Stimulated activated CD8-positive, alpha-beta memory T cell treated with anti-CD3 and anti-CD28 coated beads, Interleukin-15, amount 100 ng/mL, for 4 hours (primary cell): ENCODE data around the gene NME4.
"Not testable (repeated sequence)": the region's sequence is repeated elsewhere in the genome, so short reads cannot be mapped to it uniquely, and the experiment has no call there.

ENCODE experiments used
- DNase-seq, 2 donors: peaks; one replicate each; pipeline ENCODE4 v3.0.0-alpha.2; 2020; ENCODE audit warnings: low read depth in 2 of 2

NME4 gene

DNA sequence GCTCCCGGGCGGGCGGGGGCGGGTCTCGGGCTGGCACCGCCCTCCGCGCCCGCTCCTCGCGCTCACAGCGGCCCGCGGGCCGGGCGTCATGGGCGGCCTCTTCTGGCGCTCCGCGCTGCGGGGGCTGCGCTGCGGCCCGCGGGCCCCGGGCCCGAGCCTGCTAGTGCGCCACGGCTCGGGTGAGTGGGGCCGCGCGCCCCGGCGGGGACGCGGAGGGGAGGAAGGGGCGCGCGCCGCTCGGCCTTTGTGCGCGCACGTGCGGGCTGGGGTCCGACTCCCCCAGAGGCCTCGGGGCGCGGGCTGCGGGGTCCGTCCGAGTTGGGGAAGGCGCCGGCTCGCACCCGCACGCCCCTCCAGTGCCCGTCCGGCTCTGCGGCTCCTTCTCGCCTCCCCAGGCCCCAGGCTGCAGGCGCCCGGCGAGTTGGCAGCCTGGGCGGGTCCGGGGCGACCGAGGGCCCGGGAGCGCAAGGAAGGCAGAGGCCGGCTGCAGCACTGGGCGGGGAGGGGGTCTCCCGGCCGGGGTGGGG lies at the start of gene NME4:
Gene NME4 (plus strand): TSS at position 65 of the 527 bp plus-strand sequence. CDS start 24 bp downstream, at position 89.
- DNase-seq, result no peak

DNA sequence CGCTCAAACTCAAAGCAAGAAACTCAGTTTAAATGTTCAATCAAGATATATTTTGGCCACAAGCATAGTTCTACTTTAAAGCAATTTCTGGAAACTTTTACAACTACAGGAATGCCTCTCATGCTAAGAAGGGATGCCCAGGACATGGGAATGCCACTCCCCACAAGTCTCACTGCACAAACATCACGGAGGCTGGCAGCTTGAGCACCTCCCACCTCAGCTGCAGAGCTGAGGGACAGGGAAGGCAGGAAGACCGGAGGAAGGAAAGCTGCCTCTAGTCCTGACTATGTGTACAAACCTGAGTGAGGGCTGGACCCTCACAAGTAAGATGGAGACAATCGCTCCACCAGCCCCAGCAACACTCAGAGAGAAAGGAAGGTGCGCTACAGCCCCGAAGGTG lies 49.8 kb upstream of the NME4 start:
- DNase-seq, result no peak

DNA sequence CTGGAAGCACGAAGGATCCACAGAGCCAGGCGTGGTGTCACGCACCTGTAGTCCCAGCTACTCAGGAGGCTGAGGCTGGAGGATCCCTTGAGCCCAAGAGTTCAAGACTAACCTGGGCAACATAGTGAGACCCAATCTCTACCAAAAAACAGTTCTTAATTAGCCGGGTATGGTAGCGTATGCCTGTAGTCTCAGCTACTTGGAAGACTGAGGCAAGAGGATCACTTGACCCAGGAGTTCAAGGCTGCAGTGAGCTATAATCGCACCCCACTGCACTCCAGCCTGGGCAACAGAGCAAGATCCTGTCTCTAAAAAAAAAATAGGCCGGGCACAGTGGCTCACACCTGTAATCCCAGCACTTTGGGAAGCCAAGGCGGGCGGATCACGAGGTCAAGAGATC lies 48.5 kb upstream of the NME4 start:
- DNase-seq, result not testable (repeated sequence)

DNA sequence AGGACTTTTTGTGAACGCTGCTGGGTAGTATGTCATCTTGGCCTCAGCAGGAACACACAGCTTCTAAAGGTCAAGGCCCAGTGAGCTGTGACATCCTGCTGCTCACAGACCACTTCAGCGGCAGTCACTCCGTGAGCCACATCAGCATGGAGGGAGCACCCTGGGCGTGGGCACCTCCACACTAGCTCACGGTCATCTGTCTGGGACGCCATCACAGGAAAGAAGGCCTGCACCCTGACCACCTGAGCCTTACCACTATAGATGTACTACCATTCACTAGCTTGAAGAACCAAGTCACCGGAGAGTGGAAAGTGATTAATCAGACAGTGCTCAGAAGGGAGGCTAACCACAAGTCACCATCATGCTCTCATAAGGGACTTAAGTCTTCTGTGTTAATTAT lies 47.8 kb upstream of the NME4 start:
- no peak for DNase-seq

DNA sequence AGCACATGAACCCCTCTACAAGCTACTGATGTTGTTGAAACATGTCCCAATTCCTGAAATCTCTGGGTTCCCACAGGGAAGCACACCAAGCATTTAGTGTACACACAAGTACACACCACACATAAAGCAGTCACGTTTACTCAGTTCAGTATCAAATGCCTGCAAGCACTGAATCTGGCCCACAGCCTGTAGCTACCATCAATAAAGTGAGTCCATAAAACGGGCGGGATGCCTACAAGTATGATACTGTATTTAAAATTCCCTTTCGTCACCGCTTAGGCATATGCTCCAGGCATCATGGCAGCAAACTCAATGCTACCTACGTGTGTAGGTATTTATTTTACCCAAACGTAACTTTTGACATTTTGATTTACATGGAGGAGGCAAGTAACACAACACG lies 46.8 kb upstream of the NME4 start:
- DNase-seq, result no peak

DNA sequence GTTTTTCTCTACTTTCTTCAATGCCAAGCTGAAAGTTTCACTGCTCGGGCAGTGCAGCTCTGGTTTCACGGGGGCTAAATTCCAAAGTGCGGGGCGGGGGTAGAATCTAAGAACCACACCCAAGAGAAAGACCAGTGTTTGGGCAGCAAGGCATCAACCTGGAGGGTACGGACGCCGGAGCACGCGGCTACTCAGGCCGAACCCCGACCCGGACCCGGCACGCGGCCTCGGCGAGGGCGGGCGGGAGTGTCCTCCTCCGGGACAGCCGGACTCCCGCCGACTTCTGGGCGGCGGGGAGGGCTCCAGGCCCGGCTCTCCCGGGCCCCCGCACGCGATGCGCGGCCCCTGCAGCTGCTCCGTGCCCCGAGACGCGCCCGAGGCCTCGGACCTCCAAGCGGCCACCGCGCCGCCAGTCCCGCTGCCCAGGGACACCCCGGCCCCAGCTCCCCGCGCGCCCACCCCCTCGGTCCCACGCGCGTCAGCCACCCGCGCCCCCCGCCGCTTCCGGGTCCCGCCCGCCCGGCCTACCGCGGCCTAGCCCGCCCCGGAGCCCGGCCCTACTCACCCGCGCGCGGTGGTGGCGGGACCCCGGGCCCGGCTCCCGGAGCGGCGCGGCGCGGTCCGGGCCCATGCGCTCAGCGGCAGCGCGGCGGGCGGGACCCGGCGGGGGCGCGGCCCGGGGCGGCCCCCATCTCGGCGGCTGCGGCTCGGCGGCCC lies 45.0 kb upstream of the NME4 start:
- no peak for DNase-seq

DNA sequence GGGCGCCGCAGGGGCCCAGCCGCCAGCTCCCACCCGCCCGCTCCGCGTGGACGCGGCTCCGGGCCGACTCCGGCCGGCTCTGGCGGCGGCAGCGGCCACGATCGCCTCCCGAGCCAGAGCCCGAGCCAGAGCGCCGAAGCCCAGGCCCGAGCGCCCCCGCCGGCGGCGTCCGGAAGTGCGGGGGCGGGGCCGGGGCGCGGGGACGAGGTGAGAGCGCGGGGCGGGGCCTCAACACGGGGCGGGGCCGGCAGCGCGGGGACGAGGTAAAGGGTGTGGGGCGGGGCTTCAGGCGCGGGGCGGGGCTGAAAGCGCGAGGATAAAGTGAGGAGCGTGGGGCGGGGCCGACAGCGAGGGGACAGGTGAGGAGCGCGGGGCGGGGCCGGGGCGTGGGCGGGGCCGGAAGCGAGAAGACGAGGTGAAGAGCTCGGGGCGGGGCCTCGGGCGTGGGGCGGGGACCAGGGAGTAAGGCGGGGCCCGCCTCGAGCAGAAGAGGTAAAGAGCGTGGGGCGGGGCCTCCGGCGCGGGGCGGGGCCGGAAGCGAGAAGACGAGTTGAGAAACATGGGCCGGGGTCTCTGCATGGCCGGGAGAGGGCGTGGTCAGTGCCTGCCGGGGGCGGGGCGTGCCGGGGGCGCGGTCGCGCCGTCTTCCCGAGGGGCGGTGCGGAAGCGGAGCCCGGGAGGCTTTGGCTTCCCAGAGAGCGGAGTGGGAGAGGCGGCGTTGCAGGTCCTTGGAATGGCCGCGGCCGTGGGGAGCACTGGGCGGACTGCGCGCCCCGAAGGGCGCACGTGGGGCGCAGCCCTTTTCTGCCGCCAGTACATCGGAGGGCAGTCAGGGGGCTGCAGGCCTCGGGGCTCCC lies 44.2 kb upstream of the NME4 start, which contains the start of gene AXIN1:
Gene AXIN1 (minus strand): TSS at position 177 of the 857 bp plus-strand sequence. CDS start 5,698 bp downstream, outside the sequence.
- peak; percentile 100 for DNase-seq

DNA sequence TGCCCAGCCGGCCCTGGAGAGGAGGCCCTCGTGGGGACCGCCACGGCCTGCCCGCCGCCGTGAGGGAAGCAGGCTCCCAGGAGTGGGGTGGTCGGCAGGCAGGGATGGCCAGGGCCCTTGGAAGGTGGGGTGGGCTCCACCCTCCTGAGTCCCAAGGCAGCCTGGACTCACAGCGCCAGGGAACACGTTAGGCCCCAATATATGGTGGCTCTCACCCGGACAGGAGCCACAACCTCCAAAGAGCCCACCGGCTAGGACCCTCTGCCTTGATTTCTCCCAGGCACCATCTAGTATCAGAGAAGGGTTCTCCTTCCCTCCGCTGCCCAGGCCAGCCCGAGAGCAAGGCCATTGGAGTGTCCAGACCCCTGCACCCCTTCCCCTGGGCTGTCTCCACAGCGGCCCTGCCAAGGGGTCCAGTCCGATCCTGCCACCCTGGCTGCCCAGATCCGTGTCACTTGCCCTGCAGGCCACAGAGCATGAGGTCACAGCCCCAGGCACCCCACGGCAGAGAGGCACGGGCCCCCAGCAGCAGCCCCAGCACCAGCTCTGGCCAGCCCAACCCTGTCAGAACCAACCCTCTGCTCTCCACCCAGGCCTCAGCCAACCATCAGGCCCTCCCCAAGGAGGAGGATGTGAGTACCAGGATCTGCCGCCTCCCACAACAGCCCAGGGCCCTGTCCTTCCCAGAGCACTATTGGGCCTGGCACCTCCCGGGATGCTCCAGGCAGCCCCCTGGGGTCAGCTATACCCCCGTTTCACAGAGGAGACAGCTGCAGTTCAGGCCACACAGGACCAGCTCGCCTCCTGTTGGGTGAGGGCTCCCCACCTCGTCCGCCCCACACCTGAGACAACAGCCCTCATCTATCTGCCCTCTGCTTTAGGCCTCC lies 43.4 kb upstream of the NME4 start:
- DNase-seq, result no peak

DNA sequence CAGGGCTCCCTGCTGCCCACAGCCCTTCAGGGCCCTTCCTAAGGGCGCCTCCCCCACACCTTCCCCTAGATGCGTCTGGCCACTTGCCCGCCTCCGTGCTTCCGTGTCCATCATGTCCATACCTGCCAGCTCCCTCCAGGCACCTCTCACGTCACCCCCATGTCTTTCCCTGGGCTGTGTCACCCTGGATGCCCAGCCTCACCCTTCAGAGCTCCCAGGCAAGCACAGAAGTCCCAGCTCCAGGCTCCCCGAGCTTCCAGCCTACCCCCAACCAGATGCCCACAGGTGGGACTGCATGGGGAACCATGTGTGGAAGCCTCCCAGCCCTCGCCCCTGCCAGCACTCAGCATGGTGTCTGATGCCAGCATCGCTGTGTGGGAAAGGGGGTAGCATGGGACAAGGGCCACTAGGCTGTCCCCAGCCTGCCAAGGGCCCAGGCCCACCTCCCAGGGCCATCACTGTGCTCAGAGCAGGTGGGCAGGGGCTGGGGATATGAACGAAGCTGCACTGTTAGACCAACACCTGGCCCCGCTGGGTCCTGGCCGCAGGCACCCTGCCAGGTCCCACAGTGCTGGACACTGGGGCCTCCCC lies 42.6 kb upstream of the NME4 start:
- no peak for DNase-seq

DNA sequence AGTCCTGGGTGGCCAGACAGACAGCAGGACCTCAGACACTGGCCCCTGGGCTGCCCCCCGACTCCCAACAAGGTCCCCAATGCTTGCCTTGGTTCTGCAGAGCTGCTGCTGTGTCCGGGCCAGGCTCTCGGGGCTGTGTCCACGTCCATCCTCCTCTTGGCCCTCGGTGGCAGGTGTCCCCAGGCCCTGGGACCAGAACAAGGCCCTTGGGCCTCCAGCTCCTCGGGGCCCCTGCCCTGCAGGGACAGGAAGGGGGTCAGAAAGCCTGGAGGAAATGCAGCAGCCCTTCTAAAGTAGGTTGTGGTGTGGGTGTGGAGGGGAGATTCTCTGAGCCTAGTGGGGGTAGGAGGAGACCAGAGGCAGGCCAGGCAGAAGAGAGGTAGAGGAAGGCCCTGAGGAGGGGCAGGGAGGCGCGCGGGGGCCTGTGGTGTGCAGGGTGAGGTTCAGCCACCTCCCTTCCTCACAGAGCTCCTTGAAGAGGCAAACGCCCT lies 42.0 kb upstream of the NME4 start:
- DNase-seq, result no peak

DNA sequence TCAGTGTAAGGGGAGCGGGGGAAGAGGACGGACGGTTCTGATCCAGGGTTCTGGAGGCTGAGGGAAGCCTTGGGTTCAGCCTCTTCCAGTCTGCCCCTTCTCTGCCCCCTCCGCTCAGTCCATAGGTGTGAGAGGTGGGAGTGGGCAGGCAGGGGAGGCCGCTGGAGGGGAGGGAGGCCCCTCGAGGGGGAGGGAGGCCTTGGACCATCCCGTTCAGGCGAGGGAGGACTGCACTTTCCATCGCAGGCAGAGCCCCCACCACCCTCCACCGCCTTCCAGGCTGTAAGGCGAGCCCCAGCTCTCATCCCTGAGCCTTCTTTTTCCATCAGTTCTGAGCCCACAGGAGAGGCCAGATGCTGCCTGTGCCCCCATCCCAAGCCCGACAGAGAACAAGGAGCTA lies 40.3 kb upstream of the NME4 start:
- DNase-seq, result no peak

DNA sequence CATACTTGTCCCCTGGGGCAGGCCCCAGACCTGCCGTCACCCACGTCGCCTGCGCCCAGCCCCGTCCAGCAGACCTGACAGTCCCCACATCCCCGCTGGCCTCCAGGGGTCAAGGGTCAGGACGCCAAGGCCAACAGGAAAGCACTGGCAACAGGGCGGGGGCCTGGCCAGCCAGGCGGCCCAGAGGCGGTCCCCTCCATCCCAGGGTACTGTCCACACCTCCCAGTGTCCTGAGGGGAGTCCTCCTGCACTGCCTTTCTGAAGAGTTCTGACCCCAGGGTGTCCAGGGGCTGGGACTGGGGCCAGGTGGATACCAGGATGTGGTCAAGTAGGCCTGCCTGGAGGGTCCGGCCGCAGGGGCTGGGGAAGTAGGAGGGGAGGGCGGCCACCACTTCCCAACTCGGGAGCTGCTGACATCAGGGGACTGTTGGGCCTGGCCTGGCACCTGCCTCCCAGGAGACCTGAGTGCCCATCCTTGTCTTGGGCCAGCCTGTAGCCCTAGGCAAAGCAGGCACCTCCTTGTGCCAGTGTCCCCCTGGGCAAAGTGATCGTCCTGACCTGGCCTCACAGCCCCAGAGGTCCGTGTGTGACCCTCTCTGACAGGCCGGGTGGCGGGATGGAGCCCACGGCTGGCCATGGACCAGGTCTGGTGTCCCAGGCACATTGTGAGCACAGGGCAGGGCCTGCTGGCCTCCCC lies 37.8 kb upstream of the NME4 start:
- no peak for DNase-seq

DNA sequence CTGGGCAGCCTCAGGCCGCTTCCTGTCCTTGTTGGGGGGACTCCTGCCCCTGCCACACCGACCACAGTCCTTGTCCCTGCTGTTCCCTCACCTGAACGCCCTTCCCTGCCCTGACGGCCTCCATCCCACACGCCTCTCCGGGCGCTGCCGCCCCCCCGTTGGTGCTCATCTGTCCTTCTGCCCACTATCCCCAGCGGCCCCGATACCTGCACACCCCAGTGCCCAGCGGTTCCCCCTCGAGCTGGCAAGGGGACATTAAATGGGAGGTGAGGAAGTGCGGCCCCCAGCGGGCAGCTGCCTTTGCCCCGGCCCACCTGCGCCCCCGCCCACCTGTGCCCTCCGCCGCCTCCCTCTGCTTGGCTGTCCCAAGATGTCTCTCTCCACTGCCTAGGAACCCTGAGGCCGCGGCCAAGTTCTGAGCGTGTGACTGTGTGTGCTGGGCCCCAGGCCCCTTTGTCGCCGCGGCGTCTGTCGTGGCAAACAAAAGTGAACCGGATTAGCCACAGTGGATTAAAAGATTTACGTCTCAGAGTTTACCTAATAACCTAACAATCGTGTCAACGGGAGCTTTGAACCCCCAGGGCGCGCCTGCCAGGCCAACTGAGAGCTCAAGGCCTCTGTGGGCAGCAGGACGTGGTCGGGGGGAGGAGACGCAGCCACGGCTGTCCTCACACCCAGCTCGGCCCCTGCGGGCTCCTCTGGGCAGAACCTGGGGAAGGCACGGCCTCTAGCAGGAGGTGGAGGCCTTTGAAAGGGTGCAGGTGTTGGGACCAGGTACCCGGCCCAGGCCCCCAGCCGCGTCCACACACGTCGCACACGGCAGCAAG lies 36.9 kb upstream of the NME4 start:
- no peak for DNase-seq

DNA sequence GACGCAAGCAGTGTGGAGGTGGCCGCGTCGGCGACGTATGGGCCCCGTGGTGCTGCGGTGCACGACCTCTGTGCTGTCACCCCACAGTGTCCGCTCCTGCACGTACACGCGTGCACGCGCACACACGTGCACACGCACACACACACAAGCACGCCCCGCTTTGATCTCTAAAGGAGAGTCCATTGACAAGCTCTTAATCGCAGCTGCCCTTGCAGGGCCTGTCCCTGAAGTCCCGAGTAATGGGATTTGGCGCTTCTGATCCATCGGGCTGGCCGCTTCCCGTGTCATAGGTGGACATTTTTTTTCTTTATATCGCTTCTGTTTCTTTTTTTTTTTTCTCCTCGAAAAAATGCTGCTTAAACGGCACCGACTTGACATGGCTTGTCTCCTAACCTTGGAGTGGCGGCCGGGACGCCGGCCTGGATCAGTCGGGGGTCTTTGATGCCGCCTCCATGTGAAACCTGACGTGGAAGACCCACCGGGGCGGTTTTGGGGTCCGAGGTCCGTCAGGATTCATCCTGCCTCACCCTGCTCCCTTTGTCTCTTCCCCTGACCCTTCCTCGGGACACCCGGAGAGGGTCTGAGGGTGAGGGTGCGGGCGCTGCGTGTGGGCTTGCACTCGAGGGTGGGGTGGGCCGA lies 36.2 kb upstream of the NME4 start:
- DNase-seq, result no peak

DNA sequence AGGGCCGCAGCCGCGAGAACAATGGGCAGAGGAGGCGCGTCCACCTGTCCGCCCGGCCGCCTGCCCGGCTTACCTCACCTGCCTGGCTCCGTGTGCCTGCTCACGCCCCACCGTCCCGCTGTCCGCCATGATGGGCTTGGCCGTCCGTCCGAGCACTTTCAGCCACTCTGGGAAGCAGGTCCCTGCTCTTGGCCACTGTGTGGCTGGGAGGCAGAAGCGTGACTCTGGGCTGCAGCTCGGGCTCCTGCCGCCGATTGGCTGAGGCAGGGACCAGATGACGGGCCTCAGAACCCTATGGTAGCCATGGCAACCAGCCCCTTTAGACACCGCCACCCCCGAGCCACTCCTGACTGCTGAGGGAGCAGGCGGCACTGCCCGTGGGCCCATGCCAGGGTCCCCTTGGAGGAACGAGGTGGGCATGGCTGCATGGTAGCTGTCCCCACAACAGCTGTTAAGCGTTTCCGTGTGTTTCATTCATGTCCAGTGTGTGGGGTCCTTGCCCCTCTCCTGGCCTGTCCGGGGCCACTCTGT lies 35.6 kb upstream of the NME4 start:
- DNase-seq, result no peak

DNA sequence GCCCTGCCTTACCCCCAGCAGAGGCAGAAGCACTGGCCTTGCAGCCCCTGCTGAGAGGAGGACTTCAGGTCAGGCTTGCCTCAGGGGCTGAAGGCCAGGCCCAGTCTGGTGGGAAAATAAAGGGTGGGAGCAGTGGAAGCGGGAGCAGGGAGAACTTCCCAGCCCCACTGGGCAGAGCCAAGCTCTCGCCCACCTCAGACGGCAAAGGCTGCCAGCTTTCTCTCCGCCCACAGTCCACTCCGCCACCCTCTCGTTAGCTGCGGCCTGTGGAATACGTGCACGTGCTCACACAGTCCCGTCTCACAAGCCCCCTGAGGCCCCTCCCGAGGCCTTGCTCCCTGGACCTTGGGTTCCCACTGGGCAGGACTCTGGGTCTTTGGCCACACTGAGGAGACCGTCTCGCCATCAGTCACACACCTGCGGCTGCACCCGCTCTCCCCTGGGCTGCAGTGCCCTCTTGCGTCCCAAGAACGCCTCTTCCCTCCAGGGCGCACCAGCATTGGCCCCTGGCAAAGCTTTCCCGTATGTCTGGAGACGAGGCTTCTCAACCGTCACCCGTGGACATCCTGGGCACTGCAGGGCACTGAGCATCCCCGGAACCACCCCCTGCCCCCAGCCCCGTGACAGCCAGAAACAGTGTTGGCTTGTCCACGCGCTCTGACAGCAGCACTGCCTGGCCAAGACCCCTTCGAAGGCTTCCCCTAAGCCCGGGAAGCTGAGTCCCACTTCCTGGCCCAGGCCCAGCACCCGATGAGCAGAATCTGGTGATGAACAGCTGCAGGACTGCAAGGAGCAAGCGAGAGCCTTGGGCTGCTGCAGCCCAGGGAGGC lies 34.9 kb upstream of the NME4 start:
- peak in 1 of 2 donors; percentile 44 for DNase-seq

DNA sequence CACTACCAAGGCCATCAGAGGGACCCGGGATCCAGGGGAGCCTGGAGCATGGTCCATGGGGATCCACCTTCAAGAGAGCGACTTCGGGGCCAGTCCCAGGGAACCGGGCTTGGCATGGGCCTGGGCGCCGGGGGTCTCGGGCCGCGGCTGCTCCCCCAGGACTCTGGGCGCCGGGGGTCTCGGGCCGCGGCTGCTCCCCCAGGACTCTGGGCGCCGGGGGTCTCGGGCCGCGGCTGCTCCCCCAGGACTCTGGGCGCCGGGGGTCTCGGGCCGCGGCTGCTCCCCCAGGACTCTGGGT lies 34.3 kb upstream of the NME4 start:
- DNase-seq, result not testable (repeated sequence)

DNA sequence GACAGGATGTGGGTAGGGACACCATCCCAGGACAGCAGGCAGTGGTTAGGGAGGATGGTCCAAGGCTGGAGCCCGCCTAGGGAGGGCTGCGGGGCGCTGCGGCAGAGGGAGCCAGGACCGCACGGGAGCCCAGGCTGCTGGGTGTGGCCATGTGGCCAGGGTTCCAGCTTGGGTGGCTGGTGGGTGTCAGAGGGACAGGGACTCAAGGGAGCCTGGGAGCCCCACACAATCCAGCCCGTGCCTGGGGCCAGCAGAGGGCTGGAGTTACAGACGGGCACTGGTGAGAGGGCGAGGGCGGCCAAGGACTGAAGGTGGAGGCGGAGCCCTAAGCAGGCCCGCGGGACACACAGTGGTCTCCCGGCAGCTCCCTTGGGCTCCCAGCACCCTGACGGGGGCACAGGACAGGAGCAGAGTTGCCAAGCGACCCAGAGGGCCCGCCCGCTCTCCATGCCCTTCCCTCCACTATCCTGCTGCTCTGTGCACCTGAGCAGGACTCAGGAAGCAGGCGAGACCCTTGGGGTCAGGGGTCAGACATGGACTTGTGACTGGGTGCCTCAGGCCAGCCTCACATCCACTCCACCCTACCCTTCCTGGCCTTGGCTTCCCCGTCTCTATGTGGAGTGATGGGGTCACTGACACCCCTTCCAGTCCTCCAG lies 33.8 kb upstream of the NME4 start:
- DNase-seq, result no peak
